GM21717 (cell line): ENCODE data around the gene LBR.
"Not testable (repeated sequence)": the region's sequence is repeated elsewhere in the genome, so short reads cannot be mapped to it uniquely, and the experiment has no call there.

Source experiments
- ATAC-seq: cut with Tn5 transposase; IDR thresholded peaks from one replicate; pipeline ENCODE4 v1.9.1; 2021; ENCODE audit warnings: mild to moderate bottlenecking, moderate library complexity; ENCODE audit not compliant: unreplicated experiment

Gene LBR

GRCh38 chr1:225427235-225428067, at the start of gene LBR:
LBR (minus strand) TSS chr1:225428038; CDS start chr1:225424075, 3,963 bp downstream.
- peak; percentile 39 for ATAC-seq

GRCh38 chr1:225477296-225477911, 49.6 kb upstream of the LBR start:
- ATAC-seq, result no peak

GRCh38 chr1:225476538-225476988, 48.7 kb upstream of the LBR start:
- ATAC-seq, result no peak

GRCh38 chr1:225476100-225476511, 48.3 kb upstream of the LBR start:
- no peak for ATAC-seq

GRCh38 chr1:225474986-225475820, 47.4 kb upstream of the LBR start:
- peak; percentile 68 for ATAC-seq

- ATAC-seq, result peak; percentile 2
These were observed 46.7 kb upstream of the LBR start for GRCh38 chr1:225474439-225474985.

GRCh38 chr1:225473676-225474438, 46.0 kb upstream of the LBR start:
- ATAC-seq, result not testable (repeated sequence)

GRCh38 chr1:225473266-225473665, 45.4 kb upstream of the LBR start:
- not testable (repeated sequence) for ATAC-seq

- ATAC-seq, result no peak
These were observed 43.8 kb upstream of the LBR start for GRCh38 chr1:225471453-225472301.

GRCh38 chr1:225471109-225471452, 43.2 kb upstream of the LBR start:
- no peak for ATAC-seq

- ATAC-seq, result no peak
These were observed 42.6 kb upstream of the LBR start for GRCh38 chr1:225470211-225471108.

GRCh38 chr1:225469051-225469450, 41.2 kb upstream of the LBR start:
- ATAC-seq, result no peak

- ATAC-seq, result no peak
These were observed 40.6 kb upstream of the LBR start for GRCh38 chr1:225468270-225469020.

- ATAC-seq, result peak; percentile 98
These were observed 39.6 kb upstream of the LBR start for GRCh38 chr1:225467193-225468020.

GRCh38 chr1:225466848-225467192, 39.0 kb upstream of the LBR start:
- ATAC-seq, result no peak

- ATAC-seq, result no peak
These were observed 38.1 kb upstream of the LBR start for GRCh38 chr1:225465793-225466517.
